Right atrium auricular region (tissue), 2 donors: Measurements from ENCODE around the gene SOX6. TPM values are rescaled to one million over a fixed set of nuclear protein-coding genes. Genes with fewer than 3 reads are reported as not detected.

Experiments
- DNase-seq: peaks from one replicate; pipeline ENCODE4 v3.0.0-alpha.2; 2019; ENCODE audit warnings: low spot score
- H3K27ac ChIP-seq, 2 donors: fragments of 200-600 bp; sonication (generic); 1 replicate in 1 of 2; 2 replicates in 1 of 2; pipeline ENCODE4 v1.5.1; 2016 to 2019
- H3K27me3 ChIP-seq, 2 donors: fragments of 200-600 bp; sonication (generic); one replicate each; pipeline versions ENCODE4 v1.5.1 to v1.6.0; 2017 to 2019
- H3K36me3 ChIP-seq: fragments of 200-600 bp; sonication (generic); one replicate; pipeline ENCODE4 v1.5.1; 2016
- H3K4me1 ChIP-seq, 2 donors: fragments of 200-600 bp; sonication (generic); one replicate each; pipeline versions ENCODE4 v1.5.1 to v1.6.0; 2017 to 2019
- H3K4me3 ChIP-seq, 2 donors: fragments of 200-600 bp; sonication (generic); 1 replicate in 1 of 2; 2 replicates in 1 of 2; pipeline ENCODE4 v1.5.1; 2017 to 2019; ENCODE audit warnings: mild to moderate bottlenecking in 1 of 2, moderate library complexity in 1 of 2
- H3K9me3 ChIP-seq, 2 donors: fragments of 200-600 bp; sonication (generic); one replicate each; pipeline ENCODE4 v1.5.1; 2019
- CTCF ChIP-seq, 2 donors: fragments of 200-600 bp; sonication (generic); IDR thresholded peaks; one replicate each; pipeline ENCODE4 v1.5.1; 2019; ENCODE audit warnings: antibody characterized with exemption in 2 of 2
- total RNA-seq, 2 donors: library from RNA; depleted of rRNA; stranded (reverse); fragments of >200 nt; gene quantifications; one replicate each; pipeline ENCODE4 v1.1.0, GENCODE V29; 2016

SOX6 gene
- total RNA-seq, 2 donors from 2014 or later: 13.5 to 14.3 TPM

GRCh38 chr11:16301462-16301861 is 54.9 kb downstream of the SOX6 start:
- H3K4me1 ChIP-seq: no peaks in the 10 kb centered on the region
- DNase-seq: no peak
- H3K9me3 ChIP-seq: no peaks in the 10 kb centered on the region
- no peak overlapping the region for H3K4me3 ChIP-seq
- no peaks in the 10 kb centered on the region for H3K27me3 ChIP-seq
- H3K27ac ChIP-seq: no peak overlapping the region
- H3K36me3 ChIP-seq: no peaks in the 10 kb centered on the region
- TF ChIP-seq CTCF (IDR thresholded peaks at IDR 0.05): no peak

GRCh38 chr11:16299884-16300782 is 56.2 kb downstream of the SOX6 start:
- H3K27ac ChIP-seq: no peak overlapping the region
- H3K27me3 ChIP-seq: no peaks in the 10 kb centered on the region
- H3K4me3 ChIP-seq: no peak overlapping the region
- TF ChIP-seq CTCF (IDR thresholded peaks at IDR 0.05): no peak
- DNase-seq: no peak
- no peaks in the 10 kb centered on the region for H3K4me1 ChIP-seq
- no peaks in the 10 kb centered on the region for H3K36me3 ChIP-seq
- H3K9me3 ChIP-seq: no peaks in the 10 kb centered on the region

- no peak overlapping the region for H3K4me3 ChIP-seq
- H3K27ac ChIP-seq: no peak overlapping the region
- H3K4me1 ChIP-seq: no peaks in the 10 kb centered on the region
- no peak for TF ChIP-seq CTCF (IDR thresholded peaks at IDR 0.05)
- H3K9me3 ChIP-seq: no peaks in the 10 kb centered on the region
- no peaks in the 10 kb centered on the region for H3K27me3 ChIP-seq
- H3K36me3 ChIP-seq: no peaks in the 10 kb centered on the region
- DNase-seq: no peak
Measured at GRCh38 chr11:16299390-16299789, 57.0 kb downstream of the SOX6 start.

- Histone ChIP-seq H3K27me3 (no peaks in the 10 kb centered on the region), H3K4me1 (peaks cover 0 to 9% of the 10 kb centered on the region in 2 donors), H3K36me3 (no peaks in the 10 kb centered on the region), H3K9me3 (no peaks in the 10 kb centered on the region), H3K4me3 (no peak overlapping the region), H3K27ac (peak overlapping the region in 1 of 2 donors; percentile 33)
- TF ChIP-seq CTCF (IDR thresholded peaks at IDR 0.05): no peak
- no peak for DNase-seq
Measured at GRCh38 chr11:16297332-16297731, 59.0 kb downstream of the SOX6 start.

GRCh38 chr11:16296273-16296672 is 60.1 kb downstream of the SOX6 start:
- no peak for TF ChIP-seq CTCF (IDR thresholded peaks at IDR 0.05)
- no peaks in the 10 kb centered on the region for H3K27me3 ChIP-seq
- no peak for DNase-seq
- no peak overlapping the region for H3K4me3 ChIP-seq
- H3K4me1 ChIP-seq: peaks cover 0 to 9% of the 10 kb centered on the region in 2 donors
- H3K27ac ChIP-seq: peak overlapping the region in 1 of 2 donors; percentile 33
- no peaks in the 10 kb centered on the region for H3K36me3 ChIP-seq
- no peaks in the 10 kb centered on the region for H3K9me3 ChIP-seq
